ENCODE data around the gene ILK. TPM values are rescaled to one million over a fixed set of nuclear protein-coding genes. Genes with fewer than 3 reads are reported as not detected.

The ILK gene
- total RNA-seq, 1 experiment from 2014 or later, result 73.5 TPM

- H3K27me3 ChIP-seq (ENCODE audit: insufficient read depth, low read length), result peaks cover 32% of the 10 kb centered on the region; the same call in 1 of the 2 replicates
- H3K4me2 ChIP-seq (ENCODE audit: low read length), result peak overlapping the region; percentile 40
- H3K36me3 ChIP-seq (ENCODE audit: control insufficient read depth in 1 of 2, insufficient read depth in 2 of 2, low read length in 2 of 2), result no peaks in the 10 kb centered on the region
- H3K4me3 ChIP-seq (replicated peaks in 1 of 2; ENCODE audit: low read depth in 1 of 2, low read length in 2 of 2), result no peak overlapping the region
- ChIA-PET RAD21 (ENCODE audit: low non-redundant PET in 1 of 2, low total read pairs in 2 of 2, uncharacterized antibody in 2 of 2, unreplicated experiment in 2 of 2) (no interaction called here), CTCF (no interaction called here), POLR2A (no interaction called here)
- no peak overlapping the region for H3K27ac ChIP-seq (ENCODE audit: low read depth, low read length)
- TF ChIP-seq FOSL1 (IDR thresholded peaks at IDR 0.05; ENCODE audit: low read depth) (peak; percentile 12; the same call in 1 of the 2 replicates), POLR2AphosphoS5 (IDR thresholded peaks at IDR 0.05; ENCODE audit: low read depth, low read length) (no peak), JUND (IDR thresholded peaks at IDR 0.05) (peak; percentile 12; the same call in 1 of the 2 replicates), SRF (IDR thresholded peaks at IDR 0.05; ENCODE audit: low read depth) (no peak), TCF7L2 (IDR thresholded peaks at IDR 0.05; ENCODE audit: borderline replicate concordance, extremely low read depth, insufficient read depth, insufficient read length) (no peak), CEBPB (IDR thresholded peaks at IDR 0.05; ENCODE audit: low read depth) (no peak), ELF1 (IDR thresholded peaks at IDR 0.05; ENCODE audit: borderline replicate concordance, low read depth) (no peak)
- TF ChIP-seq, protein P1, sequence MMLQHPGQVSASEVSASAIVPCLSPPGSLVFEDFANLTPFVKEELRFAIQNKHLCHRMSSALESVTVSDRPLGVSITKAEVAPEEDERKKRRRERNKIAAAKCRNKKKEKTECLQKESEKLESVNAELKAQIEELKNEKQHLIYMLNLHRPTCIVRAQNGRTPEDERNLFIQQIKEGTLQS (IDR thresholded peaks at IDR 0.05), result no peak
- TF ChIP-seq, protein P2, sequence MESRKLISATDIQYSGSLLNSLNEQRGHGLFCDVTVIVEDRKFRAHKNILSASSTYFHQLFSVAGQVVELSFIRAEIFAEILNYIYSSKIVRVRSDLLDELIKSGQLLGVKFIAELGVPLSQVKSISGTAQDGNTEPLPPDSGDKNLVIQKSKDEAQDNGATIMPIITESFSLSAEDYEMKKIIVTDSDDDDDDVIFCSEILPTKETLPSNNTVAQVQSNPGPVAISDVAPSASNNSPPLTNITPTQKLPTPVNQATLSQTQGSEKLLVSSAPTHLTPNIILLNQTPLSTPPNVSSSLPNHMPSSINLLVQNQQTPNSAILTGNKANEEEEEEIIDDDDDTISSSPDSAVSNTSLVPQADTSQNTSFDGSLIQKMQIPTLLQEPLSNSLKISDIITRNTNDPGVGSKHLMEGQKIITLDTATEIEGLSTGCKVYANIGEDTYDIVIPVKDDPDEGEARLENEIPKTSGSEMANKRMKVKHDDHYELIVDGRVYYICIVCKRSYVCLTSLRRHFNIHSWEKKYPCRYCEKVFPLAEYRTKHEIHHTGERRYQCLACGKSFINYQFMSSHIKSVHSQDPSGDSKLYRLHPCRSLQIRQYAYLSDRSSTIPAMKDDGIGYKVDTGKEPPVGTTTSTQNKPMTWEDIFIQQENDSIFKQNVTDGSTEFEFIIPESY (IDR thresholded peaks at IDR 0.05; ENCODE audit: extremely low read depth, insufficient replicate concordance, low read length), result no peak
- H3K79me2 ChIP-seq (ENCODE audit: insufficient read depth, low read length), result no peaks in the 10 kb centered on the region
- H3K9ac ChIP-seq (ENCODE audit: low read length), result no peak overlapping the region
- H4K20me1 ChIP-seq (ENCODE audit: insufficient read depth), result no peaks in the 10 kb centered on the region
- H3K9me3 ChIP-seq (ENCODE audit: control insufficient read depth in 1 of 2, insufficient read depth in 1 of 2, low read depth in 1 of 2, low read length in 2 of 2), result no peaks in the 10 kb centered on the region
- no peak for DNase-seq (ENCODE audit: low read depth, low spot score)
- no peaks in the 10 kb centered on the region for H3K9me2 ChIP-seq (ENCODE audit: insufficient read depth)
- H2AFZ ChIP-seq (ENCODE audit: low read depth, low read length, poor library complexity, severe bottlenecking), result no peak overlapping the region
- ATAC-seq, result peak; percentile 28; the same call in 1 of the 2 replicates
- peaks cover 0 to 7% of the 10 kb centered on the region in 2 experiments; a peak in 2 of 4 replicates for H3K4me1 ChIP-seq (ENCODE audit: control insufficient read depth in 1 of 2, insufficient read depth in 2 of 2, low read length in 2 of 2)
- no TSS peak for BruUV-seq (replicated peaks)
- intact Hi-C loops (cut with micrococcal nuclease), result no loop called here
These were observed 47.4 kb downstream of the ILK start for GRCh38 chr11:6650980-6651379.

Data from HCT116 (cell line).